ENCODE results near the gene H6PD.

The H6PD gene

DNA sequence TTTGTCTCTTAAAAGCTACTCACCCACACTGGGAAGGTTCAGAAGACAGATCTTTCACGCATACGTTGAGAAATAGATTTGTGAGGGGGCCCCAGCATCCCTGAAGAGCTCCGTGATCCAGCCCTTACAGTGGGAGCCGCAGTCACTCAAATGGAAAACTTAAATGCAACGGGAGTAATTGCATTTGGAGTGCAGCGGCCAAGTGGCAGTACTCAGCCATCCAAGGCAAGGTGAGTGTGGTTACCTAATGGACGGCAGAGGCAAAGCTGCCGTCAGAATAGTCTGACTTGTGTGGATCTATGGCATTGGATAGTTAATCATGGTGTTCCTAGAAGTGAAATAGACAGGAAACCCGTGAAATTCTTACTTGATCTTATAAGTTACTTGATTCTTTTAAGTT lies 63.3 kb downstream of the H6PD start:
- no peak for DNase-seq (ENCODE audit: low spot score)

DNA sequence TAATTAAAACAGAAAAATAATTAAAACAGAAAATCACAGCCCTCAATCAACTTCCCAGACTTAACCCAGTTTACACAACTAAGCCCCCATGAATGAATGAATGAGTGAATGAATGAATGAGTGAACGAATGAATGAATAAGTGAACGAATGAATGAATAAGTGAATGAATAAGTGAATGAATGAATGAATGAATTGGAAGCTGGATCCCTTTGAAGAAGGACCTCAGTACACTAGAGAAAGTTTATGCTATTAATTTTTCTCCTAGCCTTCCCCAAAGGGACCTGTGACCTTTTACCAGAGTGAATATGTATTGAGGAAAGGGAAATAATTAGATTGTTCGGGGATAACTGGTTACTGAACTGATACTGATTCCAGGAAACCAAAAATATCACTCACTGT lies 63.7 kb downstream of the H6PD start:
- DNase-seq (ENCODE audit: low spot score) = no peak

DNA sequence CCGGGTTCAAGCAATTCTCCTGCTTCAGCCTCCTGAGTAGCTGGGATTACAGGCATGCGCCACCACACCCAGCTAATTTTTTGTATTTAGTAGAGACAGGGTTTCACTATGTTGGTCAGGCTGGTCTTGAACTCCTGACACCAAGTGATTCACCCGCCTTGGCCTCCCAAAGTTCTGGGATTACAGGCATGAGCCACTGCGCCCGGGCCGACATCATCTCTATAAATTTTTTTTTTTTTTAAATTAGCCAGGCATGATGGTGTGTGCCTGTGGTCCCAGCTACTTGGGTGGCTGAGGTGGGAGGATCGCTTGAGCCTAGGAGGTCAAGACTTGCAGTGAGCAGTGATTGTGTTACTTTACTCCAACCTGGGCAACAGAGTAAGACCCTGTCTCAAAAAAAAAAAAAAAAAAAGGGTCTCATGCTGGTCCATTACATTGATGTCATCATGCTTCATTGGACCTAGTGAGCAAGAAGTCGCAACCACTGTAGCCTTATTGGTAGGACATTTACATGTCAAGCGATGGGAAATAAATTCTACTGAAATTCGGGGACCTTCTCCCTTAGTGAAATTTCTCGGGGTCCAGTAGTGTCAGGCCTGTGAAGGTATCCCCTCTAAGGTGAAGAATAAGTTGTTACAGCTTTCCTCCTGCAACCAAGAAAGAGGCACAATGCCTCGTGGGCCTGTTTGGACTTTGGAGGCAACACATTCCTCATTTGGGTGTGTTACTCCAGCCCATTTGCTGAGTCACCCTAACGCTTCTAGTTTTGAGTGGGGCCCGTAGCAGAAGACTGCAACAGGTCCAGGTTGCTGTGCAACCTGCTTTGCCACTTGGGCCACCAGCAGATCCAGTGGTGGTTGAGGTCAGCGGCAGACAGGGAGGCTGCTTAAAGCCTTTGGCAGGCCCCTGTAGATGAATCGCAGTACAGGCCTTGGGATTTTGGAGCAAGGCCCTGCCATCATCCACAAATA lies 65.3 kb downstream of the H6PD start:
- peak; percentile 60 for DNase-seq (ENCODE audit: low spot score)

DNA sequence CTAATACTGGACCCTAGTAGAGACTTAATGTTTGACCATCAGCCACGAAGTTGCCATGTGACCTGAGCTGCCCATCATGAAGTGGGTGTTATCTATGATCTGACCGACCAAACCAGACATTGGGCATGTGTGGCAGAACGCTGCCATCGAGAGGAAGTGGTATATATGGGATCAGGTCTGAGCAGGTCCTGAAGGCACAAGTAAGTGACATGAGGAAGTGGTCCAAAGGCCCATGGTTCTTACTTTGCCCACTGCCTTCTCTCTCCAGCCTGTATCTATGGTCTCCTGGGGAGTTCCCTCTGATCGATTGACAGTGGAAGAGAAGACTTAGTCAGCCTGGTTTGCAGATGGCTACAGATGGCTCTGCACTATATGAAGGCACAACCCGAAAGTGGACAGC lies 66.0 kb downstream of the H6PD start:
- no peak for DNase-seq (ENCODE audit: low spot score)

DNA sequence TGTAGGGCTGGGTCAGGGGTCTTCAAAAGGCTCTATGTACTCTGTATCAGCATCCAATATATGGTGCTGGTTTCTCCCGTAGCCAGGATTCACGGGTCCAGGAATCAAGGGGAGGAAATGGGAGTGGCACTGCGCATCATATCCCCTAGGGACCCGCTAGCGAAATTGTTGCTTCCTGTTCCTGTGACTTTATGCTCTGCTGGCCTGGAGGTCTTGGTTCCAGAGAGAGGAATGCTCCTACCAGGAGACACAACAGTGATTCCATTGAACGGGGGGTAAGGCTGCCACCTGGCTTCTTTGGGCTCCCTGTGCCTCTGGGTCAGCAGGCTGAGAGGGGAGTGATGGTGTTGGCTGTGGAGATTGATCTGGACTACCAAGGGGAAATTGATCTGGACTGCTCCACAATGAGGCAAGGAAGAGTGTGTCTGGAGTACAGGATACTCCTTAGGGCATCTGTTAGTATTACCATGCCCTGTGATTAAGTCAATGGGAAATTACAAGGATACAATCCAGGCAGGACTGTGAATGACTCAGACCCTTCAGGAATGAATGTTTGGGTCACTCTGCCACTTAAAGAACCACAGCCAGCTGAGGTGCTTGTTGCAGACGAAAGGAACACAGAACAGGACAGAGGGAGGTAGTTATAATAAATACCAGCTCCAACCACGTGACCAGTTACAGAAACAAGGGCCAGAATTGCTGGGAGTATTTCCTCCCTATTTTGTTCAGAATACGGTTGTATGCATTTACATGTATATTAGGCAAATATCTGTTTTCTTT lies 68.4 kb downstream of the H6PD start:
- DNase-seq (ENCODE audit: low spot score) = no peak

DNA sequence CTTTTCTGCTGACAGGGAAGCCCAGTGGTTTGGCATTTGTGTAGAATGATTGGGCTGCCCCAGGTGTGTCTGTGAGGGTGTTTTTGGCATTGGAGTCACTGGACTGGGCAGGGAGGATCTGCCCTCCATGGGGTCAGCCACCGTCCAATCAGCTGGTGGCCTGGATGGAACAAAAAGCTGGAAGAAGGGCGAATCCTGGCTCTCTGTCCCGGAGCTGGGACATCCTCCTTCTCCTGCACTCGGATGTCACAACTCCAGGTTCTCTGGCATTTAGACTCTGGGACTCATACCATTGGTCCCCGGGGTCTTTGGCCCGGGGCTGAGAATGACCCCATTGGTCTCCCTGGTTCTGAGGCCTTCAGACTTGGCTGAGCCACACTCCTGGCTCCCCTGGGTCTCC lies 69.3 kb downstream of the H6PD start:
- no peak for DNase-seq (ENCODE audit: low spot score)

DNA sequence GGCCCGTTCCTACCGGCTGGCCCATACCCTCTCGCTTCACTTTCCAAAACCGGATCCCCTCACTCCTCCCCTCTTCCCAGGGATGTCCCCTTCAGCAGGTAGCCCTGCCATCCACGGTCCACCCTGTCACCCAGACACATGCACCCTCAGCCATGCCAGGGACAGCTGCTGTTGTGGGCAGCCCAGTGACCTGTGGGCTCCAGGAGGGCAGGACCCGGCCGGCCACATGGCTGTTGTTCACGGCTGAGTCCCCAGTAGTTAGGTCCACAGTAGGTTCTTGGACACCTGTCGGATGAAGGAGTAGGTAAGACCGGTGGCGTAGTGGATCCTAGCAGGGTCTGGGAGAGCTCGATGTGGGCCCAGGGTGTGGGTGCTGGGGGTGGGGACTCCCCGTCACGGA lies 70.6 kb downstream of the H6PD start:
- no peak for DNase-seq (ENCODE audit: low spot score)

DNA sequence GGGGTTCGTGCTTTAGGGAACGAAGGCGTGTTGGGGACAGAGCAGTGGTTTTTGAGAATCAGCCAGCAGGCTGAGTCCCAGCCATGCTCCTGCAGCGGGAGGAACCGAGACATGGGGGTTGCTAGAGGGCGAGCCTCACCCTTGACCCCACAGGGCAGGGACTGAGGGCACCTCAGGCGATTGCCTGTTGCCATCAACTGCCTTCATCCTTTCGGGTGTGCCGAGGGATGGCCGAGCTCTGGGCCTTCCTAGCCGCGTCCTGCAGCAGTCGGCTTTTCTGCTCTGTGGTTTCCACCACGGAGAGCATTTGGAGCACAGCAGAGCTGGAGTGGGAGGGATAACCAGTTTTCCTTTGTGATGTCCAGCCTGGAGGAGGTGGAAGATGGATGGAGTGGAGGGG lies 71.4 kb downstream of the H6PD start:
- no peak for DNase-seq (ENCODE audit: low spot score)

DNA sequence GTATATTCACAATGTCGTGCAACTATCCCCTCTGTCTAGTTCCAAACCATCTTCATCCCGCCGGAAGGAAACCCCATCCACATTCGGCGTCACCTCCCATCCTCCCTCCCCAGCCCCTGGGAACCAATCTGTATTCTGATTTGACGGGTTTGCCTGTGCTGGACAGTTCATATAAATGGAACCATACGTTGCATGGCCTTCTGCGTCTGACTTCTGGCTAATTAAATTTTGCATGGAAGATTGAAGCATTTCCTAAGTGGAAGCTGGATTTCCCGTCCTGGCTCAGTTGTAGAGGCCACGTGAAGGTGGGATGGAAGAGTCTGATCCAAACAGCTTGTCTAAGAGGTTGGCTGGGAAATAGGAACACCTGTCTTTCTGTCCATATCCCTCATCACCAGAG lies 72.7 kb downstream of the H6PD start:
- DNase-seq (ENCODE audit: low spot score) = no peak

DNA sequence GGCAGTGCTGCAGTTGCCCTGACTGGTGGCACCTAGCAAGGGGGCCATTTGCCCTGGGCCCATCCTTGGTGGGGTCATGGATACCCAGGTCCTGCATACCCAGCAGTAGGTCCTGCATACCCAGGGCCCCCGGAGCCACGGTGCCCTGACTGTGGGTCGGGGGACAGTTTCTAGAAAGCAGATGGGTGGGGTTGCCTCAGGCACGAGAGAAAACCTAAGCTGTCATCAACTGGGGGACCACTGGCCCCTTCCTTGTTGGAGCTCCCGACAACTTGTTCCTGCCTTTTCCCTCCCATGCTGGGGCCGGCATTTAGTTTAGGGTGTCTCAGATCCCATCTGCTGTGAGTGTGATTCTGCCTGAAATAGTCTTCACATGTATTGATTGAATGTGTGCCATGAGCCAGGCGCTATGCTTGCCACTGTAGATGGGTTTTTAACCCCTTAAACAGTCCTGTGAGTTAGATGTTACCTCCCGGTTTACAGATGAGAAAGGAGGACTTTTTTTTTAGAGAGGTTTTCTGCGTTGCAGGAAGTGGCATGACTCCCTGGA lies 73.7 kb downstream of the H6PD start:
- no peak for DNase-seq (ENCODE audit: low spot score)

DNA sequence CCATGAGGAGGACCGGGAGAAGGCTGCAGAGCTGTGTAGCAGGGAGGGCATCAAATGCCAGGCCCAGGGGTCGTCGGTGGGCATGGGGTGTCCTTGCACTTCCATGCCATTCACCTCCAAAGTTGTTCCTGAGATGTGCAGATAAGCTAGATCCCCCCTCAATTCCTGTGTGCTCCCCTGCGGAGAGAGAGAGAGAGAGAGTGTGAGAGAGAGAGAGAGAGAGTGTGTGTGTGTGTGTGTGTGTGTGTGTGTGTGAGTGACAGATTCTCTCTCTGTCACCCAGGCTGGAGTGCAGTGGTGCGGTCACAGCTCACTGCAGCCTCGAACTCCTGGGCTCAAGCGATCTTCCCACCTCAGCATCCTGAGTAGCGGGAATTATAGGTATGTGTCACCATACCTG lies 74.5 kb downstream of the H6PD start:
- DNase-seq (ENCODE audit: low spot score) = no peak

DNA sequence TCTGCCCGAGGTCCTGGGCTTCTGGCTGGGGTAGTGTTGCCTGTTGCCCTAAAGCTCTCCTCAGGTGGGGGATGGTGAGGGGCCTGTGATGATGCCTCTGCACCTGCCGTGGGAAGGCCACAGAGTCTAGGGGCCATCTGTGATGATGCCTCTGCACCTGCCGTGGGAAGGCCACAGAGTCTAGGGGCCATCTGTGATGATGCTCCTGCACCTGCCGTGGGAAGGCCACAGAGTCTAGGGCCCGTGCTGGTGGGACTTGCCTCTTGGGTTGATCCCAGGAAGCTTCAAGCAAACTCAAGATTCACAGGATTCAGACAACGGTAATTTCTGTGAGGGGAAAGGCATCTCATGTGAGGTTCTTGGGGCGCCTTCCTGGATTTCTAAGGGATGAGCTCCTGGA lies 75.4 kb downstream of the H6PD start:
- DNase-seq (ENCODE audit: low spot score) = no peak

DNA sequence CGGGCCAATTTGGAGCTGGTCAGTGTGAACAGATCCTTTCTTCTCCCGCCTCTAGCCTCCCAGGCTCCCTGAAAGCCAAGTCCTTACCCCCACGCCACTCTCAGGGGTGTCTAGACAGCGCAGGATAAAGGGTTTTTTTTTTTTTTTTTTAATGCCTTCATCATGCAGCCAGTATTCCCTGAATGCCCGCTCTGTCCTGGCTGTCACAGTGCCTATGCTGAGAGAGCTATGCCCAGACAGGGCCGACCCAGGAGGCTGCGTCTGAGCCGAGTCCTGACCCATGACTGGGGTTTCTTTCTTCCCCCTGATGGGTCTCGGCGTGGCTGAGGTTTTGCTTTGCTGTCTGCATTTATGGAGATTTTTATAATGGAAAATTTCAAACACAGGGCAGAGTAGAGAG lies 76.5 kb downstream of the H6PD start:
- DNase-seq (ENCODE audit: low spot score) = no peak

DNA sequence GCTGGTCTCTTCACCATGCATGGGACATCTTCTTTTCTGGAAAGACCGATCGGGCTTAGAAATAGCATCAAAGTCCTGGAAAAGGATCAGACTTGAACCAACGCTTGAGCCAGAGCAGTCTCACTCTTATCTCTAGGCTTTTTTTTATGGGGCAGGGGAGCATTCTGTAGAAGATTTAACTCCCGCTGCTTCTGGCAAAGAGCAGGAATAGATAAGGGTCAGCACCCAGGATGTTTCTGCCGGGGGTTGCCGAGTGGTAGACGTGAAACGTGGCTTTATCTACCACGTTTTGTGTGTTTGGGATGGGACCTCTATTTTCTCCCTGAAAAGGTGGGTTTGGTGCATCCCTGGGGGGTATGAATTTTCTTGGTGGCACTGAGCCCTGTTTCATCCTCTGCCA lies 76.9 kb downstream of the H6PD start:
- no peak for DNase-seq (ENCODE audit: low spot score)

DNA sequence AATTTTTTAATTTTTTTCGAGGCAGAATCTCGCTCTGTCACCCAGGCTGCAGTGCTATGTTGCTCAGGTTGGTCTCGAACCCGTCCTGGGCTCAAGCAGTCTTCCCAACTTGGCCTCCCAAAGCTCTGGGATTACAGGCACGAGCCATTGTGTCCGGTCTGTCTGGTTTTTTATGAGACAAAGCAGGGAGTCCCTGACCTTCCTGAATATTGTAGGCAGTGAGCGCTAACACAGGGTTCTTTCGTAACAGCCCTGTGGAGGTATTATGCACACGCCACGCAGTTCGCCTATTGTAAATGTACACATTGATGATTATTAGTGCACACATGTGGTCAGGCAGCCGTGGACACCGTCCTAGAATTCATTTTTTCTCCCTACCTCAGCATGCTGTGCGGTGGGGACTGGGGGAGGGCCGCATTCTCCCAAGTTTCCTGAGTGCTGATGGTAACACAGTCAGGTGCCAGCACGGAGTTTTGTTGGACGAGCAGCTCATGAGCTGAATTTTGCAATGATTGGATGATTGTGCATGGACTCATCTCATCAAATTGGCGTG lies 77.7 kb downstream of the H6PD start:
- DNase-seq (ENCODE audit: low spot score) = no peak

DNA sequence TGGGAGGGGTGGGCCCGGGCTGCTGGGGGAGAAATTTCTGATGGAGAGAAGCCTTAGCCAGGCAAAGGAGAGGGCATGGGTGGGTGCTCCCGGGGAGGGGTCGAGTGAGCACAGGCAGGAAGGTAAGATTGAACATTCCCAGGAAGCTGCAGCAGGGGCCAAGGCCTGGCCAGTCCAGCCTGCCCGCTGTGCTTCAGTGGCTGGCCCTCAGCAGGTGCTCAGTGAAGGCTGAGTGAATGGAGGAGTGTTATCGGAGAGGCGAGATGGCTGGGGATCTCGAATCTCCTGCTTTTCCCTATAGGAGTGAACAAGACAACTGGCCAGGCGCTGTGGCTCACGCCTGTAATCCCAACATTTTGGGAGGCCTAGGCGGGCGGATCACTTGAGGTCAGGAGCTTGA lies 79.0 kb downstream of the H6PD start:
- no peak for DNase-seq (ENCODE audit: low spot score)

DNA sequence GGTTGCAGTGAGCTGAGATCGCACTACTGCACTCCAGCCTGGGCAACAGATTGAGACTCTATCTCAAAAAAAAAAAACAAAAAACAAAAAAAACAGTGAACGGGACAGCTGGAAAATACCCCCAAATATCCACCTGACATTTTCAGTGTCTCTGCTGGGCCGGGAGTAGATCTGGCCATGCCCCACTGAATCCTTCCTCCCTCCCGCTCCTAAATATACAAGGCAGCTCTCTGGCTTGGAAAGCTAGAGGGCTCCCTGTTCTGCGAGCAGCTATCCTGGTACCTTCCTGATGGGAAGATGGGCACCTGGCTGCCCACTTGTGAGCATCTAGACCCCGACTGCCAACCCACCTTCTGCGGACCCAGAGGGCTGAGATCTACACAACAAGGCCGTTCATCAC lies 79.5 kb downstream of the H6PD start:
- DNase-seq (ENCODE audit: low spot score) = no peak

DNA sequence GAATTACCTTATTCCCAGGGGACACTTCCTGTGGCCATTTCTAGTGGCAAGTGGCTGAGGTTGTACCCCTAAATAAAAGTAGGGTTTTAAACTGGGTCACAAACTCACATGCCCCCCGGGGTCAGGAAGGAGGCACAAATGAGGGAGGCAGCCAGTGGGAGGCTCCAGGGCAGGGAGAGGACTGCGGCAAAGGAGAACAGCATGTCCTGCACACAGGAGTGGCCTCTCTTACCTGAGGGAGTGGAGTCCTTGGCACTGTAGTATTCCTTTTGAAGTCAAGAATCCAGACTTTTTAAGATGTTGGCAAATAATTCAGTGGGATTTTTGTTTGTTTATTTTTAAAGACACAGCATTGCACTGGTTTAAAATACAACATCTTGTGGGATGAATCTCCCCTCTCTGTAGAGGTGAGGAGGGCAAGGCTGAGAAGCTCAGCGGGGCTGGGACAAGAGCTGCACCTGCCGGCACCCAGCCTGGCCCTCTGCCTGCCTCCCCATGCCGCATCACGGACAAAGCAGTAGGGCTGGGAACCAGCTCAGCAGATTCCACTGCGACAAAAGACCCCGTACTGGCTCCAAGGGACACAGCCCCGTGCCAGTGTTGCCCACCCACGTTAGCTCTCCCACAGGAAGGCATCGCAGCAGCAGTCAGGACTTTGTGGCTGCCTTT lies 80.3 kb downstream of the H6PD start:
- no peak for DNase-seq (ENCODE audit: low spot score)

DNA sequence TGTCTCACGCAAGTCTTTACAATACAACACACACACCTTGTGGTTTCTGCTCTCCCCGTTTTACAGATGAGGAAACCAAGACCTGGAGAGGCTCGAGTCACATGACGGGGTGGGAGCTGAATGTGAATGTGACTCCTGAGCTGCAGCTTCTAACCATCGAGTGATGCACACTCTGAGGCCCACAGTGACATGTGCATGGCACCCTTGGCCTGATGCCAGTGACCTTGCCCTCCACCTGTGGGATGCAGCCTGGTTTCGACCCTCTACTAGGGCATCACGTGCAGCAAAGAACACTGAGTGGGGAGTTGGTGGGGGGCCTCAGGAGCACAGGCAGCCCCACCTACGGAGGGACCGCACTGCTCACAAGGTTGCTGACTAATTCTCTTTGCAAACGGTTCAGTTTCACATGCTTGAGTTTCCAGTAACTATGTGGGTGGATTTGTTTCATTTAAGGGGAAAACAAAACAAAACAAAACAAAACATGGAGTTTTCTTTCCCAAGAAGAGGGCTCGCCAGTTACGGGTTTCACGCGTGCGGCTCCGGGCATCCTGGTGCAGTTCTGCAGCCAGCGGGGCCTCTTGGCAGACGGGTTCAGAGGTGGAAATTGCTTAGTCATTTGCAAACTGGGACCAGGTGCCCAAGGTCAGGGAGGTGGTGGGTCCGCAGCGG lies 81.0 kb downstream of the H6PD start:
- DNase-seq (ENCODE audit: low spot score) = no peak

DNA sequence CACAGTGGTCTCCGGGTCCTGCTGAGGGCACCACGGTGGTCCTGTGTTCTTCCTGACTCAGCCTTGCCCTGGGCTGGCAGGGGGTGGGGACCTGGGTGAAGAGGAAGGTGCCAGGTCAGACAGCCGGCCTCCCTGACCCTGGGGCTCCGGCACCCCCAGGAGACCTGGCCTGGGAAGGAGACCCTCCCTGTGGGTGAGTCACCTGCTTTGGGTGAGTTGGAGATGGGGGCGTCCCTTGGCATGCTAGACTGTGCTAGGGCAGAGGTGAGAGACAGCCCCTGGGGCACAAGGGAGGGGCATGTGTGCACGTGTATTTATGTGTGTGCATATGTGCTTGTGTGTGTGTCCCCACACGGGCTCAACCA lies 81.5 kb downstream of the H6PD start:
- DNase-seq (ENCODE audit: low spot score) = no peak

DNA sequence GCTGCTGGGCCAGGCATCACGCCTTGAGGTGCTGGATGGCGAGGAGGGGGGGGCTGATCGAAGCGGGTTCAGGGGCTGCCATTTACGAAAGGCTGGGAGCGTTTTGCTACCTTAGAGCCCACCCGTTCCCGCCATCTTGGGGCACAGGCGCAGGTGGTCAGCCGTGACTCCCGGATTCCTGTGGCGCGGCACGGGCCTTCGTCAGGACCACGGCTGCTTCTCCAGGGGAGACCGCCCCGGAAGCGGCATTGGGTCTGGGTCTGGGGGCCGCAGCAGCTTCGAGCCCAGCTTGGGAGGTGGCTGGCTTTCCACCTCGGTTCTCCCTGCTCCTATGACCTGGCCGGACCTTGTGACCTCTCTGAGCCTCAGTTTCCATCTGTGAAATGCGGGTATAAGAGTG lies 81.9 kb downstream of the H6PD start:
- DNase-seq (ENCODE audit: low spot score) = no peak

DNA sequence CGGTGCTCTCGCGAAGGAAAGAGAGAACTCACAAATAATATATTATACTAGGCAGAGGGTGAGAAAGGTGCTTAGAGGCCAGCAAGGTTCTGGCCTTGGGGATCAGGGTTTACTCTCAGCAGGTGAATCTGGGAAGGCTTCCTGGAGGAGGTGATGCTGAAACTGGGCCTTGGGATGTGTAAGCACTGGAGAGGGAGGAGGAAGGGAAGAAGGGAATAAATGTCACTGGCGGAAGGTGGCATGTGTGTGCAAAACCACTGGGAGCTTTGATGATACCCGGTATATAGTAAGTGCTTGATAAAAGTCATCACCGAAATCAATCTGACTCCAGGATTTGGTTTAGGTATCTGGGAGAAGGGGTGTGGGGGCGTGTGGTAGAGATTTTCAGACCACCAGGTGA lies 82.5 kb downstream of the H6PD start:
- DNase-seq (ENCODE audit: low spot score) = no peak

Measured in HuH-7 (cell line).